Glutamatergic neuron (in vitro differentiated cells): ENCODE measurements around the gene YAP1. TPM values are rescaled to one million over a fixed set of nuclear protein-coding genes. Genes with fewer than 3 reads are reported as not detected.

Experiments used
- DNase-seq: peaks from one replicate; pipeline ENCODE4 v3.0.0; 2022
- H3K27ac Mint-ChIP-seq: one replicate; pipeline ENCODE4 v1.8.0; 2020; ENCODE audit warnings: mild to moderate bottlenecking, mixed read lengths, inconsistent platforms; ENCODE audit not compliant: unreplicated experiment
- H3K27me3 Mint-ChIP-seq: one replicate; pipeline ENCODE4 v1.8.0; 2020; ENCODE audit warnings: mild to moderate bottlenecking, moderate library complexity, mixed read lengths, inconsistent platforms; ENCODE audit not compliant: unreplicated experiment
- H3K36me3 Mint-ChIP-seq: one replicate; pipeline ENCODE4 v1.8.0; 2020; ENCODE audit warnings: mild to moderate bottlenecking, mixed read lengths, inconsistent platforms; ENCODE audit not compliant: unreplicated experiment
- H3K4me1 Mint-ChIP-seq: one replicate; pipeline ENCODE4 v1.8.0; 2020; ENCODE audit warnings: mild to moderate bottlenecking, low read depth, mixed read lengths, inconsistent platforms; ENCODE audit not compliant: unreplicated experiment
- H3K4me3 Mint-ChIP-seq: one replicate; pipeline ENCODE4 v1.8.0; 2020; ENCODE audit warnings: mild to moderate bottlenecking, mixed read lengths, inconsistent platforms; ENCODE audit not compliant: unreplicated experiment
- H3K9me3 Mint-ChIP-seq: one replicate; pipeline ENCODE4 v1.8.0; 2020; ENCODE audit warnings: mild to moderate bottlenecking, moderate library complexity, mixed read lengths, inconsistent platforms; ENCODE audit not compliant: unreplicated experiment
- CTCF ChIP-seq: fragments of 200-600 bp; sonication (generic); IDR thresholded peaks from one replicate; pipeline ENCODE4 v1.5.0; 2021; ENCODE audit not compliant: partially characterized antibody, unreplicated experiment
- total RNA-seq: library from RNA; stranded (reverse); fragmentation: NEBNext Ultra II Directional; extraction: Animal tissue kit (Norgen Biotek cat#: 25700); gene quantifications from one replicate; pipeline ENCODE4 v1.2.1, GENCODE V29; 2021; ENCODE audit not compliant: unreplicated experiment

The YAP1 gene
- total RNA-seq, 1 donor from 2014 or later = 1.3 TPM

GRCh38 chr11:102238391-102238821 lies 128.2 kb downstream of the YAP1 start:
- no peak for TF ChIP-seq CTCF
- no peak for DNase-seq
- H3K9me3 Mint-ChIP-seq = no peaks in the 10 kb centered on the region
- no peak overlapping the region for H3K4me3 Mint-ChIP-seq
- no peak overlapping the region for H3K27ac Mint-ChIP-seq
- no peaks in the 10 kb centered on the region for H3K27me3 Mint-ChIP-seq
- H3K36me3 Mint-ChIP-seq = no peaks in the 10 kb centered on the region
- no peaks in the 10 kb centered on the region for H3K4me1 Mint-ChIP-seq

DNA sequence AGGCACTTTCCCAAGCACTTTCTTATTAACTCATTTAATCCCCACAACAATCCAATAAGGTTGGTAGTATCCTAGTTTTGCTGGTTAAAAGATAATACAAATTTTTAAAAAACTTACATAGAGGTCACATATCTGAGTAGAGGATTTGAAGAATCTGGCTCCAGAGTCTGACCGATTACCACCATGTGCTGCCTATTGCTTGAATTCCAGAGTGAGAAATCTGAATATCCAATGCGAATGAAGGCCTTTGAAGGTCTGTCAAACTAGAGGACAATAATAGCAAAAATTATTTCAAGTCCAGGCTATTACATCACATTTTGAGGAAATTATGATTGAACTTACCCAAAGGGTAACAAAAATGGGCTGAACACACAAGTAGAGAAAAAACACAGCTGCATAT lies 129.2 kb downstream of the YAP1 start:
- no peak for TF ChIP-seq CTCF
- no peaks in the 10 kb centered on the region for H3K4me1 Mint-ChIP-seq
- H3K27me3 Mint-ChIP-seq = no peaks in the 10 kb centered on the region
- no peaks in the 10 kb centered on the region for H3K36me3 Mint-ChIP-seq
- no peak overlapping the region for H3K27ac Mint-ChIP-seq
- H3K9me3 Mint-ChIP-seq = no peaks in the 10 kb centered on the region
- DNase-seq = no peak
- H3K4me3 Mint-ChIP-seq = no peak overlapping the region

- Mint-ChIP-seq H3K36me3 (no peaks in the 10 kb centered on the region), H3K27me3 (no peaks in the 10 kb centered on the region)
Measured at GRCh38 chr11:102239911-102240310, 129.7 kb downstream of the YAP1 start.

GRCh38 chr11:102240502-102240901 lies 130.3 kb downstream of the YAP1 start:
- TF ChIP-seq CTCF = no peak
- no peaks in the 10 kb centered on the region for H3K27me3 Mint-ChIP-seq
- DNase-seq = no peak
- H3K36me3 Mint-ChIP-seq = no peaks in the 10 kb centered on the region
- H3K4me1 Mint-ChIP-seq = no peaks in the 10 kb centered on the region
- no peak overlapping the region for H3K27ac Mint-ChIP-seq
- no peak overlapping the region for H3K4me3 Mint-ChIP-seq
- H3K9me3 Mint-ChIP-seq = no peaks in the 10 kb centered on the region

More at GRCh38 chr11:102239911-102240310, 129.7 kb downstream of the YAP1 start:
- Mint-ChIP-seq H3K4me1 (no peaks in the 10 kb centered on the region), H3K4me3 (no peak overlapping the region), H3K27ac (no peak overlapping the region), H3K9me3 (no peaks in the 10 kb centered on the region)
- no peak for DNase-seq
- no peak for TF ChIP-seq CTCF

DNA sequence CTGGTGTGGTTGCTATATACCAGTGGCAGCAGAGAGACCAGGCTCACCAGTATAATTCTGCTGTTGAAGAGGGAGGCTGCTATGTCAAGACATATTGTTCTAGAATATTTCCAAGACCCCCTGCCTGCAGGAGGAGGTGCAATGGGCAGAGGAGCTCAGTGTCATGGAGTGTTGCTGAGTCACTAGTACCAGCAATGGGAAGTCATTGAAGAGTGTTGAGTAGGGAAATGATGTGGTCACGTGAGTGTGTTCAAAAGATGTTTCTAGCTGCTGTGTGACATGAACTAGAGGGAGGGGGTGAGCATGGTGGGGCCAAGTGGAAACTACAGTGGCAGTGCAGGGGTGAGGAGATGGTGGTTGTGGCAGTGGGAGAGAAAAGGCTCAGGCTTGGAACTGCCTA lies 130.8 kb downstream of the YAP1 start:
- Mint-ChIP-seq H3K9me3 (no peaks in the 10 kb centered on the region), H3K4me3 (no peak overlapping the region), H3K27ac (no peak overlapping the region), H3K4me1 (no peaks in the 10 kb centered on the region), H3K27me3 (no peaks in the 10 kb centered on the region), H3K36me3 (no peaks in the 10 kb centered on the region)
- no peak for DNase-seq
- no peak for TF ChIP-seq CTCF
